Heart left ventricle (tissue), 16 donors: ENCODE results near the gene ZDHHC5. TPM values are rescaled to one million over a fixed set of nuclear protein-coding genes. Genes with fewer than 3 reads are reported as not detected.

Experiments
- ATAC-seq, 4 donors: fragments of 200-7000 bp; cut with Tn5 transposase; one replicate each; pipeline ENCODE4 v1.9.1; 2020 to 2022; ENCODE audit warnings: moderate library complexity in 4 of 4, mild to moderate bottlenecking in 3 of 4, moderate number of reproducible peaks in 1 of 4
- DNase-seq, 5 donors: peaks; one replicate each; pipeline ENCODE4 v3.0.0-alpha.2; 2020
- H3K27ac ChIP-seq, 12 donors: fragments of 200-600 bp; sonication (generic) in 4 of 12; one replicate each; pipeline versions ENCODE4 v1.5.0 to v1.8.0; 2016 to 2022; ENCODE audit warnings: mild to moderate bottlenecking in 2 of 12
- H3K27me3 ChIP-seq, 9 donors: fragments of 200-600 bp; sonication (generic) in 2 of 9; one replicate each; pipeline versions ENCODE4 v1.5.1 to v1.8.0; 2016 to 2022; ENCODE audit warnings: mild to moderate bottlenecking in 3 of 9
- H3K36me3 ChIP-seq, 9 donors: fragments of 200-600 bp; sonication (generic) in 2 of 9; one replicate each; pipeline versions ENCODE4 v1.5.0 to v1.8.0; 2018 to 2022; ENCODE audit warnings: mild to moderate bottlenecking in 2 of 9
- H3K4me1 ChIP-seq, 12 donors: fragments of 200-600 bp; sonication (generic) in 4 of 12; one replicate each; pipeline versions ENCODE4 v1.5.0 to v1.8.0; 2016 to 2022; ENCODE audit warnings: mild to moderate bottlenecking in 3 of 12
- H3K4me3 ChIP-seq, 12 donors: fragments of 200-600 bp; sonication (generic) in 4 of 12; one replicate each; pipeline versions ENCODE4 v1.5.0 to v1.8.0; 2017 to 2022; ENCODE audit warnings: mild to moderate bottlenecking in 9 of 12, moderate library complexity in 4 of 12
- H3K9me3 ChIP-seq, 12 donors: fragments of 200-600 bp; sonication (generic) in 4 of 12; one replicate each; pipeline versions ENCODE4 v1.5.0 to v1.8.0; 2016 to 2022; ENCODE audit warnings: mild to moderate bottlenecking in 1 of 12
- POLR2A ChIP-seq, 2 donors: fragments of 450-650 bp; IDR thresholded peaks; one replicate each; pipeline ENCODE4 v1.6.1; 2017; ENCODE audit warnings: antibody characterized with exemption in 2 of 2, mild to moderate bottlenecking in 2 of 2, moderate library complexity in 2 of 2
- WGBS, 4 donors: extraction: QIAGEN DNeasy Blood & Tissue Kit in 2 of 4; methylation state at CpG; one replicate each; pipeline versions ENCODE4 v1.1.5 to v1.1.7; 2013 to 2018; 5-methylcytosine and 5-hydroxymethylcytosine counted together
- intact Hi-C, 10 donors: fragments of 100-400 bp; cut with DNase I; formaldehyde crosslinking; loops; one replicate each; pipeline versions ENCODE4 v1.11.1 to v1.14.2; 2022
- polyA plus RNA-seq, 2 donors: library from polyadenylated mRNA; stranded (reverse); fragments of 200-250 nt; gene quantifications; one replicate each; pipeline ENCODE4 v1.2.3, GENCODE V29; 2013
- total RNA-seq, 9 donors: library from RNA; depleted of rRNA in 2 of 9; stranded (reverse); fragments of >200 nt in 2 of 9; fragmentation: NEBNext Ultra II Directional in 3 of 9; extraction: Animal tissue kit (Norgen Biotek cat#: 25700) in 3 of 9; gene quantifications; one replicate each; pipeline versions ENCODE4 v1.1.0 to v1.2.4, GENCODE V29; 2016 to 2023
- TF ChIP-seq, protein P1 (sequence below), 12 donors: fragments of 200-600 bp; sonication (generic) in 4 of 12; IDR thresholded peaks; one replicate each; pipeline versions ENCODE4 v1.5.0 to v1.8.0; 2018 to 2022; ENCODE audit warnings: antibody characterized with exemption in 12 of 12, mild to moderate bottlenecking in 5 of 12
- donor health status: ischemic (EF 13 %, LVEDD 7.1; RV severe dilation, severe dysfunction).
- donor health status: healthy with polysubstance abuse.
- donor health status: DM: no; HTN: yes; CAD: no.
- donor health status: DM: no; HTN: no; CAD: no.
- donor health status: ischemic (EF 25% LVEDD 6.9; RV normal size, moderate dysfunction).
- donor health status: ischemic (EF 25% LVEDD 5.7; RV mildly dilated, moderate dysfunction).
- donor health status: healthy.
- donor health status: DM: yes; HTN: yes; CAD: no.
- donor health status: ischemic (EF 35%, LVEDD 5.7; RV mildly dilated, moderate dysfunction).
- donor health status: nonischemic (EF 11% LVEDD 7.7; RV severe dilation, severe dysfunction).
- donor health status: DM: yes; HTN: yes; CAD: no.
- donor health status: PGD.
- donor health status: ischemic (EF 29% LVEDD 5.4; RV normal size, mild dysfunction).
- donor health status: nonischemic (EF 23%, LVEDD 6.1; RV moderate dilation, normal function).

Gene ZDHHC5
- total and polyA plus RNA-seq, 11 donors, result 21.9 to 63.6 (median 45.7) TPM

DNA sequence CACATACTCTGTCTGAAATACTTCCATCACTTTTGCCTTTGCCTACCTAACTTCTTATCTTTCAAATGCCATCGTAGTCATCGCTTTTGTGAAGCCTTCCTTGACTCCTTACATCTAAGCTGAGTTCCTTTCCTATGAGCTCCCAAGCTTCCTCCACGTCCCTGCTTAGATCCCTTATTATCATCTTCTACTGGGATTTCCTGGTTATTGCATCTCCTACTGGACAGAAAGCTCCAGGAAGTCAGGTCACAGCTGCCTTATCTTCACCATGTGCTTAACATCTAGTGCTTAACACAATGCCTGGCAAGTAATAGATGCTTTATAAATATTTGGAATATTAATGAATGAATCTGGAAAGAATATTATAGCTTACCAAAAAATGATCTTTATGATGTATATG, 24.1 kb upstream of the ZDHHC5 start:
- WGBS, 4 donors, result 44 to 58% (median 50%) methylated on average over 3 of the region's 3 CpGs
- H3K27ac ChIP-seq, result no peak overlapping the region
- ATAC-seq (no peak), DNase-seq (no peak)
- peaks cover 5 to 75% (median 51%) of the 10 kb centered on the region in 12 donors for H3K4me1 ChIP-seq
- peaks cover 4 to 37% (median 25%) of the 10 kb centered on the region in 9 donors for H3K27me3 ChIP-seq
- TF ChIP-seq, protein P1, sequence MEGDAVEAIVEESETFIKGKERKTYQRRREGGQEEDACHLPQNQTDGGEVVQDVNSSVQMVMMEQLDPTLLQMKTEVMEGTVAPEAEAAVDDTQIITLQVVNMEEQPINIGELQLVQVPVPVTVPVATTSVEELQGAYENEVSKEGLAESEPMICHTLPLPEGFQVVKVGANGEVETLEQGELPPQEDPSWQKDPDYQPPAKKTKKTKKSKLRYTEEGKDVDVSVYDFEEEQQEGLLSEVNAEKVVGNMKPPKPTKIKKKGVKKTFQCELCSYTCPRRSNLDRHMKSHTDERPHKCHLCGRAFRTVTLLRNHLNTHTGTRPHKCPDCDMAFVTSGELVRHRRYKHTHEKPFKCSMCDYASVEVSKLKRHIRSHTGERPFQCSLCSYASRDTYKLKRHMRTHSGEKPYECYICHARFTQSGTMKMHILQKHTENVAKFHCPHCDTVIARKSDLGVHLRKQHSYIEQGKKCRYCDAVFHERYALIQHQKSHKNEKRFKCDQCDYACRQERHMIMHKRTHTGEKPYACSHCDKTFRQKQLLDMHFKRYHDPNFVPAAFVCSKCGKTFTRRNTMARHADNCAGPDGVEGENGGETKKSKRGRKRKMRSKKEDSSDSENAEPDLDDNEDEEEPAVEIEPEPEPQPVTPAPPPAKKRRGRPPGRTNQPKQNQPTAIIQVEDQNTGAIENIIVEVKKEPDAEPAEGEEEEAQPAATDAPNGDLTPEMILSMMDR (IDR thresholded peaks at IDR 0.05), result no peak
- TF ChIP-seq POLR2A (IDR thresholded peaks at IDR 0.05), result no peak
- intact Hi-C loops, result loop anchor here (2.0 to 10.0 kb wide), 8 partner anchors 77 to 871 kb away; partner anchors contain the start of gene UBE2L6 (in 1 of the 10)
- no peaks in the 10 kb centered on the region for H3K36me3 ChIP-seq
- no peak overlapping the region for H3K4me3 ChIP-seq
- H3K9me3 ChIP-seq, result no peaks in the 10 kb centered on the region

DNA sequence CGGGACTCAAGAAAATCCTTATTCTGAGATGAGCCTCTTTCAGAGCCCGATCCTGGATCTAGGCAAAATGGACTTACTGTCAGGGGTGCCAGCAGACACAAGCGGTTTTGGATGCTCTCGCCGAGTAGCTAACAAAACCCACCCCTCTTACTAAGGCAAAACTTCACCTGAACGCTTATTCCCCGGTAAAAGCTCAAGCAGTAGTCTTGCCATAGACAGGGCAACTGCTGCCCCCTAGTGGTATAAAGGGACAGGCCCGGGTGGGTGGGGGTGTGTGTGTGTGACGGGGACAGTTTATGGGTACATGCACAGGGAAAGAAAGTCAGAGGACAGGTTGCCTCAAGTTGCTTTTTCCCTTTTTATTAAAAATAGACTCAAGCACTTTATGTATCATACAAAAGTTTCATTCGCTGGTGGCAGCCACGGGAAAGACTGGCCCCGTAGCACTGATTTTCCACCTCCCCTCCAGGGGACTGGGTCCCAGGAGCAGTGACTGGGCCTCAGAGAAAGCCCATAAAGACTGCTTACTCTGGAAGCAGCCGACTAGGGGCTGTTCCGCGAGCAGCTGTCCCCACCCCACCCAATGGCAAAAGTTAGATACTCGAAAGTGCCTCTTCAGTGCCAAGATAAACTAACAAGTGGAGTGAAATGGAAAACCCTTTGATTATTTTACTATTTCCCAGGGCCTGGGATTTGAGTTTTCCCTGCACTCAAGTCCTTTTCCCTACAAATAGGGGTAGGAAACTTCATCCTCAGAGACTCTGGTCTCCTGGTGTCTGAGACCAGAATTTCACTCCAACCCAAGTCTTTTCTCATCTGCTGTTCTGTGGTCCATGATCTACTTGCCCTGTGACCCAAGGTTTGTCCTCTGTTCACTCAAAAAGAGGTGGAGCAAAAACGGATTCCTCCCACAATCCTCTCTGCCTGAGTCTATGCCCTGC, 22.9 kb upstream of the ZDHHC5 start:
- H3K4me1 ChIP-seq, result peaks cover 2 to 75% (median 46%) of the 10 kb centered on the region in 12 donors
- no peak for TF ChIP-seq POLR2A (IDR thresholded peaks at IDR 0.05)
- TF ChIP-seq, protein P1 (IDR thresholded peaks at IDR 0.05), result peak; percentile 77 to 91 (median 86)
- peak overlapping the region in 10 of 12 donors; percentile 10 to 69 (median 56) for H3K27ac ChIP-seq
- peak overlapping the region in 3 of 12 donors; percentile 2 to 21 (median 19) for H3K4me3 ChIP-seq
- WGBS, 4 donors, result 8 to 11% (median 9%) methylated on average over 17 of the region's 17 CpGs
- no peaks in the 10 kb centered on the region for H3K36me3 ChIP-seq
- intact Hi-C loops, result loop anchor here (2.0 to 10.0 kb wide), 8 partner anchors 78 to 870 kb away; partner anchors contain the start of gene UBE2L6 (in 2 of the 10)
- peak in 3 of 4 donors; percentile 74 to 80 (median 80) for ATAC-seq
- H3K27me3 ChIP-seq, result peaks cover 4 to 43% (median 34%) of the 10 kb centered on the region in 9 donors
- H3K9me3 ChIP-seq, result no peaks in the 10 kb centered on the region
- DNase-seq, result peak; percentile 74 to 83 (median 82)

GRCh38 chr11:57645689-57646085, 22.2 kb upstream of the ZDHHC5 start:
- no peak overlapping the region for H3K4me3 ChIP-seq
- TF ChIP-seq, protein P1 (IDR thresholded peaks at IDR 0.05), result no peak
- no peak for TF ChIP-seq POLR2A (IDR thresholded peaks at IDR 0.05)
- ATAC-seq (peak in 2 of 4 donors; percentile 3 to 16), DNase-seq (no peak)
- no peaks in the 10 kb centered on the region for H3K36me3 ChIP-seq
- H3K27ac ChIP-seq, result peak overlapping the region in 11 of 12 donors; percentile 10 to 69 (median 56)
- peaks cover 2 to 73% (median 42%) of the 10 kb centered on the region in 12 donors for H3K4me1 ChIP-seq
- intact Hi-C loops, result loop anchor here in 8 of 10 donors (2.0 to 10.0 kb wide), 7 partner anchors 78 to 869 kb away; partner anchors contain the start of gene UBE2L6 (in 2 of the 8)
- H3K9me3 ChIP-seq, result no peaks in the 10 kb centered on the region
- H3K27me3 ChIP-seq, result peaks cover 4 to 44% (median 34%) of the 10 kb centered on the region in 9 donors
- 7 to 12% (median 10%) methylated on average over 5 of the region's 5 CpGs for WGBS, 4 donors
